Activated naive CD8-positive, alpha-beta T cell treated with anti-CD3 and anti-CD28 coated beads, Interleukin-2, amount 50 U/mL, for 24 hours (primary cell): ENCODE data around the gene TBC1D5.
"Not testable (repeated sequence)": the region's sequence is repeated elsewhere in the genome, so short reads cannot be mapped to it uniquely, and the experiment has no call there.

Experiments used
- ATAC-seq: fragments of 150-1000 bp; cut with Tn5 transposase; one replicate; pipeline ENCODE4 v1.10.0; 2021
- DNase-seq: peaks from one replicate; pipeline ENCODE4 v3.0.0; 2021
- H3K27ac Mint-ChIP-seq: one replicate; pipeline ENCODE4 v1.8.0; 2021; ENCODE audit warnings: mild to moderate bottlenecking, mixed read lengths
- H3K27me3 Mint-ChIP-seq: one replicate; pipeline ENCODE4 v1.8.0; 2021; ENCODE audit warnings: mixed read lengths
- H3K36me3 Mint-ChIP-seq: one replicate; pipeline ENCODE4 v1.8.0; 2021; ENCODE audit warnings: low read depth, mixed read lengths
- H3K4me1 Mint-ChIP-seq: one replicate; pipeline ENCODE4 v1.8.0; 2021; ENCODE audit warnings: mixed read lengths
- H3K4me3 Mint-ChIP-seq: one replicate; pipeline ENCODE4 v1.8.0; 2021; ENCODE audit warnings: mild to moderate bottlenecking, moderate library complexity, mixed read lengths
- H3K9me3 Mint-ChIP-seq: one replicate; pipeline ENCODE4 v1.8.0; 2021; ENCODE audit warnings: mixed read lengths

The TBC1D5 gene

GRCh38 chr3:17392516-17392915, 349.9 kb downstream of the TBC1D5 start:
- H3K9me3 Mint-ChIP-seq, ATAC-seq, DNase-seq, H3K27me3 Mint-ChIP-seq, H3K4me1 Mint-ChIP-seq, H3K4me3 Mint-ChIP-seq, H3K27ac Mint-ChIP-seq: not testable (repeated sequence)
- H3K36me3 Mint-ChIP-seq = peaks cover 35% of the 10 kb centered on the region

GRCh38 chr3:17390785-17391184, 351.6 kb downstream of the TBC1D5 start:
- Mint-ChIP-seq H3K9me3 (no peaks in the 10 kb centered on the region), H3K36me3 (peaks cover 31% of the 10 kb centered on the region), H3K4me1 (peaks cover 4% of the 10 kb centered on the region), H3K4me3 (no peak overlapping the region), H3K27ac (no peak overlapping the region), H3K27me3 (no peaks in the 10 kb centered on the region)
- ATAC-seq = no peak
- no peak for DNase-seq

- Mint-ChIP-seq H3K36me3 (peaks cover 9% of the 10 kb centered on the region), H3K4me3 (no peak overlapping the region), H3K9me3 (no peaks in the 10 kb centered on the region), H3K27ac (no peak overlapping the region), H3K4me1 (no peaks in the 10 kb centered on the region), H3K27me3 (no peaks in the 10 kb centered on the region)
- DNase-seq = no peak
- ATAC-seq = no peak
These were observed 355.3 kb downstream of the TBC1D5 start for GRCh38 chr3:17387108-17387507.

- Mint-ChIP-seq H3K36me3 (peaks cover 8% of the 10 kb centered on the region), H3K27me3 (no peaks in the 10 kb centered on the region), H3K4me1 (no peaks in the 10 kb centered on the region), H3K27ac (no peak overlapping the region), H3K9me3 (no peaks in the 10 kb centered on the region), H3K4me3 (no peak overlapping the region)
- ATAC-seq (no peak), DNase-seq (no peak)
These were observed 356.0 kb downstream of the TBC1D5 start for GRCh38 chr3:17386432-17386831.

GRCh38 chr3:17384567-17385296, 357.7 kb downstream of the TBC1D5 start:
- no peaks in the 10 kb centered on the region for H3K36me3 Mint-ChIP-seq
- H3K4me3 Mint-ChIP-seq = no peak overlapping the region
- DNase-seq (no peak), ATAC-seq (no peak)
- no peaks in the 10 kb centered on the region for H3K9me3 Mint-ChIP-seq
- H3K27ac Mint-ChIP-seq = no peak overlapping the region
- H3K4me1 Mint-ChIP-seq = no peaks in the 10 kb centered on the region
- H3K27me3 Mint-ChIP-seq = no peaks in the 10 kb centered on the region

- H3K4me1 Mint-ChIP-seq = no peaks in the 10 kb centered on the region
- no peak for ATAC-seq
- H3K27me3 Mint-ChIP-seq = no peaks in the 10 kb centered on the region
- H3K27ac Mint-ChIP-seq = no peak overlapping the region
- no peak overlapping the region for H3K4me3 Mint-ChIP-seq
- H3K9me3 Mint-ChIP-seq = no peaks in the 10 kb centered on the region
- peaks cover 8% of the 10 kb centered on the region for H3K36me3 Mint-ChIP-seq
- DNase-seq = no peak
These were observed 369.1 kb downstream of the TBC1D5 start for GRCh38 chr3:17373304-17373703.

GRCh38 chr3:17372362-17373210, 369.8 kb downstream of the TBC1D5 start:
- no peaks in the 10 kb centered on the region for H3K4me1 Mint-ChIP-seq
- ATAC-seq (no peak), DNase-seq (no peak)
- H3K27ac Mint-ChIP-seq = no peak overlapping the region
- H3K36me3 Mint-ChIP-seq = peaks cover 8% of the 10 kb centered on the region
- no peak overlapping the region for H3K4me3 Mint-ChIP-seq
- no peaks in the 10 kb centered on the region for H3K9me3 Mint-ChIP-seq
- no peaks in the 10 kb centered on the region for H3K27me3 Mint-ChIP-seq

- DNase-seq (no peak), ATAC-seq (no peak)
- H3K4me3 Mint-ChIP-seq = no peak overlapping the region
- no peak overlapping the region for H3K27ac Mint-ChIP-seq
- H3K27me3 Mint-ChIP-seq = no peaks in the 10 kb centered on the region
- peaks cover 2% of the 10 kb centered on the region for H3K36me3 Mint-ChIP-seq
- no peaks in the 10 kb centered on the region for H3K9me3 Mint-ChIP-seq
- H3K4me1 Mint-ChIP-seq = no peaks in the 10 kb centered on the region
These were observed 372.5 kb downstream of the TBC1D5 start for GRCh38 chr3:17369973-17370372.

- no peak overlapping the region for H3K4me3 Mint-ChIP-seq
- peaks cover 7% of the 10 kb centered on the region for H3K36me3 Mint-ChIP-seq
- DNase-seq (no peak), ATAC-seq (no peak)
- H3K27ac Mint-ChIP-seq = no peak overlapping the region
- no peaks in the 10 kb centered on the region for H3K27me3 Mint-ChIP-seq
- no peaks in the 10 kb centered on the region for H3K9me3 Mint-ChIP-seq
- H3K4me1 Mint-ChIP-seq = no peaks in the 10 kb centered on the region
These were observed 375.3 kb downstream of the TBC1D5 start for GRCh38 chr3:17367171-17367570.

- H3K9me3 Mint-ChIP-seq = no peaks in the 10 kb centered on the region
- ATAC-seq (no peak), DNase-seq (no peak)
- no peaks in the 10 kb centered on the region for H3K27me3 Mint-ChIP-seq
- no peak overlapping the region for H3K27ac Mint-ChIP-seq
- H3K36me3 Mint-ChIP-seq = peaks cover 8% of the 10 kb centered on the region
- no peak overlapping the region for H3K4me3 Mint-ChIP-seq
- no peaks in the 10 kb centered on the region for H3K4me1 Mint-ChIP-seq
These were observed 381.4 kb downstream of the TBC1D5 start for GRCh38 chr3:17360991-17361390.

- Mint-ChIP-seq H3K9me3 (no peaks in the 10 kb centered on the region), H3K27ac (no peak overlapping the region), H3K27me3 (no peaks in the 10 kb centered on the region), H3K4me1 (no peaks in the 10 kb centered on the region), H3K4me3 (no peak overlapping the region), H3K36me3 (peaks cover 8% of the 10 kb centered on the region)
- no peak for DNase-seq
- no peak for ATAC-seq
These were observed 382.5 kb downstream of the TBC1D5 start for GRCh38 chr3:17359911-17360310.

- Mint-ChIP-seq H3K27me3 (no peaks in the 10 kb centered on the region), H3K4me3 (no peak overlapping the region), H3K27ac (no peak overlapping the region), H3K9me3 (no peaks in the 10 kb centered on the region), H3K4me1 (no peaks in the 10 kb centered on the region), H3K36me3 (peaks cover 8% of the 10 kb centered on the region)
- ATAC-seq (no peak), DNase-seq (no peak)
These were observed 385.3 kb downstream of the TBC1D5 start for GRCh38 chr3:17357035-17357710.

- no peaks in the 10 kb centered on the region for H3K9me3 Mint-ChIP-seq
- H3K4me3 Mint-ChIP-seq = no peak overlapping the region
- H3K27ac Mint-ChIP-seq = no peak overlapping the region
These were observed 385.8 kb downstream of the TBC1D5 start for GRCh38 chr3:17356585-17356984.

GRCh38 chr3:17355591-17355990, 386.8 kb downstream of the TBC1D5 start:
- DNase-seq = no peak
- H3K4me3 Mint-ChIP-seq = no peak overlapping the region
- peaks cover 15% of the 10 kb centered on the region for H3K36me3 Mint-ChIP-seq
- no peak overlapping the region for H3K27ac Mint-ChIP-seq
- ATAC-seq = no peak
- no peaks in the 10 kb centered on the region for H3K9me3 Mint-ChIP-seq
- H3K27me3 Mint-ChIP-seq = no peaks in the 10 kb centered on the region
- H3K4me1 Mint-ChIP-seq = no peaks in the 10 kb centered on the region

More at GRCh38 chr3:17356585-17356984, 385.8 kb downstream of the TBC1D5 start:
- ATAC-seq (no peak), DNase-seq (no peak)
- H3K4me1 Mint-ChIP-seq = no peaks in the 10 kb centered on the region
- no peaks in the 10 kb centered on the region for H3K27me3 Mint-ChIP-seq
- peaks cover 11% of the 10 kb centered on the region for H3K36me3 Mint-ChIP-seq

GRCh38 chr3:17354341-17354740, 388.1 kb downstream of the TBC1D5 start:
- no peak for DNase-seq
- Mint-ChIP-seq H3K4me3 (no peak overlapping the region), H3K27me3 (no peaks in the 10 kb centered on the region), H3K9me3 (no peaks in the 10 kb centered on the region), H3K36me3 (peaks cover 15% of the 10 kb centered on the region), H3K27ac (no peak overlapping the region), H3K4me1 (no peaks in the 10 kb centered on the region)
- no peak for ATAC-seq
